HG02870 (cell line): ENCODE data around the gene DNAJB13.
"Not testable (repeated sequence)": the region's sequence is repeated elsewhere in the genome, so short reads cannot be mapped to it uniquely, and the experiment has no call there.

Source experiments
- ATAC-seq: cut with Tn5 transposase; IDR thresholded peaks from one replicate; pipeline ENCODE4 v1.9.1; 2021; ENCODE audit warnings: mild to moderate bottlenecking, moderate library complexity; ENCODE audit not compliant: unreplicated experiment

DNAJB13 gene

GRCh38 chr11:73950869-73951710, at the start of gene DNAJB13:
Gene DNAJB13 (plus strand): TSS chr11:73951026. CDS start chr11:73951070, 44 bp downstream.
- peak; percentile 78 for ATAC-seq

- ATAC-seq: no peak
These were observed 48.5 kb upstream of the DNAJB13 start for GRCh38 chr11:73902303-73902702.

- ATAC-seq: no peak
These were observed 43.6 kb upstream of the DNAJB13 start for GRCh38 chr11:73907191-73907590.

- no peak for ATAC-seq
These were observed 38.8 kb upstream of the DNAJB13 start for GRCh38 chr11:73912026-73912425.

GRCh38 chr11:73913472-73913871, 37.4 kb upstream of the DNAJB13 start:
- no peak for ATAC-seq

- ATAC-seq: no peak
These were observed 36.5 kb upstream of the DNAJB13 start for GRCh38 chr11:73914284-73914683.

- ATAC-seq: no peak
These were observed 34.4 kb upstream of the DNAJB13 start for GRCh38 chr11:73916435-73916834.

GRCh38 chr11:73921180-73921579, 29.6 kb upstream of the DNAJB13 start:
- ATAC-seq: no peak

GRCh38 chr11:73929388-73929787, 21.4 kb upstream of the DNAJB13 start:
- no peak for ATAC-seq

- no peak for ATAC-seq
These were observed 19.7 kb upstream of the DNAJB13 start for GRCh38 chr11:73931039-73931645.

GRCh38 chr11:73931951-73932350, 18.9 kb upstream of the DNAJB13 start:
- ATAC-seq: no peak

- no peak for ATAC-seq
These were observed 18.0 kb upstream of the DNAJB13 start for GRCh38 chr11:73932781-73933180.

- ATAC-seq: not testable (repeated sequence)
These were observed 14.8 kb upstream of the DNAJB13 start for GRCh38 chr11:73936047-73936446.

- ATAC-seq: no peak
These were observed 11.7 kb upstream of the DNAJB13 start for GRCh38 chr11:73939096-73939495.

GRCh38 chr11:73940801-73941570, 9.8 kb upstream of the DNAJB13 start:
- no peak for ATAC-seq

- ATAC-seq: no peak
These were observed 8.8 kb upstream of the DNAJB13 start for GRCh38 chr11:73942010-73942409.

- ATAC-seq: no peak
These were observed 6.7 kb upstream of the DNAJB13 start for GRCh38 chr11:73944085-73944484.

GRCh38 chr11:73944901-73945300, 5.9 kb upstream of the DNAJB13 start:
- no peak for ATAC-seq

GRCh38 chr11:73945396-73945795, 5.4 kb upstream of the DNAJB13 start:
- no peak for ATAC-seq

GRCh38 chr11:73946798-73947458, 3.9 kb upstream of the DNAJB13 start:
- no peak for ATAC-seq

GRCh38 chr11:73949246-73949645, 1.6 kb upstream of the DNAJB13 start:
- ATAC-seq: no peak
